ENCODE data around the gene CXCR6.

DNA sequence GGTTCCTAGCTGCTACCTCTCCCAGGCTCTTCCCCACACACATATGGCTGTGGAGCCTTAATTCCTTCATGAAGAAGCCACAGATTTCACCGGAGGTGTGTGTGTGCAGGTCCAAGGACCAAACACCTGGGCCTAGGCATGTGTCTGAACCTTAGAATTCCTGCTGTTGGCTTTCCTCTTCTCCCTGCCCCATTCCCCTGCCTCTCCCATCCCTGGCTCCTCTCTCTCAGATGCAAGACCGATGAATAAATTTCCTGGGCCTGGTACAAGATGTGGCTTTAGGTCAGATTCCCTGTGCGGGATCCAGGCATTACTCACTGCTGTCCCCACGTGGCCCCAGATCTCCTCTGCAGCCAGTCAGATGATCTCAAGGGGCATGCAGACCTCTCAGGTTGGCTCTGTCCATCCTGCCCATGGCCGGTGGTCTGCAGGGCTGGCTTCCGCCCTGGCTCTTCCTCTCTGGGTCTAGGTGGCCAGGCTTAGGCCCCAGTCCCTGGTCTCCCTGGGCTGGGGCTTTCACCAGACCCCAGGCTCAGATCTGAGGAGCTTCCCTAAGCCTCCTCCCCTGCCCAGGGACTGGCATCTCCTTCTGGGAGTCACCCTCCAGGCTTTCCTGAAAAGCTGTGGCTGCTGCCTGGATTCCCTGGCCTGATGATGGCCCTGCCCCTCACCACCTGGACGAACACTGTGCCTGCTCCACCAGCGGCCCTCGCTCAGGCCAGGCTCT lies 36.4 kb upstream of the CXCR6 start:
- TF ChIP-seq, protein P1, sequence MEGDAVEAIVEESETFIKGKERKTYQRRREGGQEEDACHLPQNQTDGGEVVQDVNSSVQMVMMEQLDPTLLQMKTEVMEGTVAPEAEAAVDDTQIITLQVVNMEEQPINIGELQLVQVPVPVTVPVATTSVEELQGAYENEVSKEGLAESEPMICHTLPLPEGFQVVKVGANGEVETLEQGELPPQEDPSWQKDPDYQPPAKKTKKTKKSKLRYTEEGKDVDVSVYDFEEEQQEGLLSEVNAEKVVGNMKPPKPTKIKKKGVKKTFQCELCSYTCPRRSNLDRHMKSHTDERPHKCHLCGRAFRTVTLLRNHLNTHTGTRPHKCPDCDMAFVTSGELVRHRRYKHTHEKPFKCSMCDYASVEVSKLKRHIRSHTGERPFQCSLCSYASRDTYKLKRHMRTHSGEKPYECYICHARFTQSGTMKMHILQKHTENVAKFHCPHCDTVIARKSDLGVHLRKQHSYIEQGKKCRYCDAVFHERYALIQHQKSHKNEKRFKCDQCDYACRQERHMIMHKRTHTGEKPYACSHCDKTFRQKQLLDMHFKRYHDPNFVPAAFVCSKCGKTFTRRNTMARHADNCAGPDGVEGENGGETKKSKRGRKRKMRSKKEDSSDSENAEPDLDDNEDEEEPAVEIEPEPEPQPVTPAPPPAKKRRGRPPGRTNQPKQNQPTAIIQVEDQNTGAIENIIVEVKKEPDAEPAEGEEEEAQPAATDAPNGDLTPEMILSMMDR (IDR thresholded peaks at IDR 0.05 in 4 of 5, conservative IDR thresholded peaks at IDR 0.05 in 1 of 5), result peak in 3 of 5 experiments; percentile 16 to 43 (median 37)
- TF ChIP-seq POLR2A (IDR thresholded peaks at IDR 0.05), result no peak

Data from gastrocnemius medialis (tissue), 4 donors.